SHP77 treated with DMSO at 0.1 percent for 48 hours (cell line): ENCODE measurements around the gene DDX51.

Source experiments
- DNase-seq: peaks from one replicate; lab custom pipeline; 2025; lab: John Stamatoyannopoulos, UW

Gene DDX51

DNA sequence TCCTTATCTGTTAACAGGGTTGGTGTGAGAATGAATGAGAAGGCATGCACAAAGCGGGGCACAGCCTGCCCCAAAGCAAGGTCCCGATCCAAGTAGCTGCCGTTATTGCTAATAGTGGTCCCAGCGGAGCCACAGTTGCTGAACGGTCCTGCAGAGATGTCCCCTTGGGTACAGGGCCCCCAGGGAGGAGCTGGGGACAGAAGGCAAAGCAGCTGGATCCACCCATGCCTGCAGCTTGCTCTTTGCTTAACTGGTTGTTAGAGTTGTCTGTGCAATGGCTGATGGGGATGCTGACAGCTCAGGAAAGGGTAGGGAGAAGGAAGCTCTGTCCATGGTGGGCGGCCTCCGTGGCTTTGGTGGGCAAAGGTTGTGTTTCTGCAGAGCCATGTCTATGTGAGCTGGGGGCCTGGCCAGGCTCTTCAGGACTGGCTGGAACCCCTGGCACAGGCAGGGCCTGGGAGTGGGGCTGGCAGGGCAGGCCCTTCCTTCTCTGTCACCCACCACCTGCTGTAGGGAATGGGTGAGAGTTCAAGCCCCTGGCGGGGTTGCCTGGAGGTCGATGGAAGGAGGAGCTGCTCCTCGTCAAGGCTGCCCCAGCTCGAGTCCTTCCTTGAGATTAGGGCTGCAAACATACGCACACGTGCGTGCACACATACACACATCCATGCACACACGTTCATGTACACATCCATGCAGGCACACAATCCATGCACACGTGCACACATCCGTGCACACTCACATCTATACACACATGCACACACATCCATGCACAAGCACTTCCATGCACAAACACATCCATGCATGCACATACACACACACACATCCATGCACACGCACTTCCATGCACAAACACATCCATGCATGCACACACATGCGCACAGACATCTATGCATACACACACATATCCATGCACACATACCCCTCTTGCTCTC, 35.6 kb upstream of the DDX51 start:
- DNase-seq, result no peak

DNA sequence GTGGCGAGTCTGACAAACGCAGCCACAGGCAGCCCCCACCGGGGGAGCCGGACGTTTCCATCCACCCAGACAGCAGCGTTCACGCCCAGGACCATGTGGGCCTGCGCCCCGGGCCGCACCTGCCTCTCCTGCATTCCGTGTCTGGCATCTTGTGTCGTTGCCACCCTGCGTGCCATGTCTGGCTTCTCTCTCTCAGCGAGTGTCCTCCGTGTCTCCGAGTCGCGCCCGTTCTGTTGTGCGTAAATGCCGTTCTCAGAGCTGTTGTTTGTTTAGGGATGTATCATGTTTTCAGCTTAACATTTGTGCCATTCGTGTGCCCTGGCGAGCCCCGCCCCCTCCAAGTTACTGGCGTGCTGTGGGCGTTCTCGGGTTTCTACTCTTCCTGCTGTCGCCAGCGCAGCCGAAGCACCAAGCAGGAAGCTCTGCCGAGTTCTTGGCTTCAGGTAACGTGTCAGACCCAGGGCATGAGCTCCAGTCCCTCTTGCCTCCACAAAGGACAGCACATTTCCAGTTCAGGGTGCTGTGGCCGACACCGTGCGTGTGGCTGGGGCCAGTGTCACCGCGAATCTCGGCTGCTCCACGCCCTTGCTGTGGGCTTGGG, 34.8 kb upstream of the DDX51 start:
- no peak for DNase-seq

- DNase-seq, result no peak
Observed at GRCh38 chr12:132178316-132178715, 34.2 kb upstream of the DDX51 start.

GRCh38 chr12:132176920-132177551, 32.9 kb upstream of the DDX51 start:
- DNase-seq, result no peak

DNA sequence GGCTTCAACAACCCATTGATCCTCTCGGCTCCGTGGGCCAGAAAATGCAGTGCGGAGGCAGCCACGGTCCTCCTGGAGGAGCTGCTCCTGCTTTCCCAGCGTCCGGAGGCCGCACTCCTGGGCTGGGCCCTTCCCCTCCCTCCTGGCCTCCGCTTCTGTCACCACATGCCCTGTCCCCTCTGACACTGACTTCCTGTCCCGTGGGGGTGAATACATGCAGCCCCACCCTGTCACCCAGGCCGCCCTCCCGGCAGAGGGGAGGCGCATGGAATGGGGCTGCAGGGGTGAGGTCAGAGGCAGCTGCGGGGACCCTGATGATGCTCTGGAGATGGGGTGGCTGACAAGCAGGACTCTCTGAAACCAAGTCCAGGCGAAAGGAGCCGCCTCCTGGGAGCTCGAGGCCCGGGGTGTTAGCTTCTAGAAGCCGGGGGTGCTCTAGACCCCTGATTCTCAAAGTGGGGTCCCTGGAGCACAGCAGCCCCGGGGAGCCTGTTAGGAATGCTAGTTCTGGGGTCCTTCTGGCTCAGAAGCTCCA, 32.3 kb upstream of the DDX51 start:
- DNase-seq, result no peak

DNA sequence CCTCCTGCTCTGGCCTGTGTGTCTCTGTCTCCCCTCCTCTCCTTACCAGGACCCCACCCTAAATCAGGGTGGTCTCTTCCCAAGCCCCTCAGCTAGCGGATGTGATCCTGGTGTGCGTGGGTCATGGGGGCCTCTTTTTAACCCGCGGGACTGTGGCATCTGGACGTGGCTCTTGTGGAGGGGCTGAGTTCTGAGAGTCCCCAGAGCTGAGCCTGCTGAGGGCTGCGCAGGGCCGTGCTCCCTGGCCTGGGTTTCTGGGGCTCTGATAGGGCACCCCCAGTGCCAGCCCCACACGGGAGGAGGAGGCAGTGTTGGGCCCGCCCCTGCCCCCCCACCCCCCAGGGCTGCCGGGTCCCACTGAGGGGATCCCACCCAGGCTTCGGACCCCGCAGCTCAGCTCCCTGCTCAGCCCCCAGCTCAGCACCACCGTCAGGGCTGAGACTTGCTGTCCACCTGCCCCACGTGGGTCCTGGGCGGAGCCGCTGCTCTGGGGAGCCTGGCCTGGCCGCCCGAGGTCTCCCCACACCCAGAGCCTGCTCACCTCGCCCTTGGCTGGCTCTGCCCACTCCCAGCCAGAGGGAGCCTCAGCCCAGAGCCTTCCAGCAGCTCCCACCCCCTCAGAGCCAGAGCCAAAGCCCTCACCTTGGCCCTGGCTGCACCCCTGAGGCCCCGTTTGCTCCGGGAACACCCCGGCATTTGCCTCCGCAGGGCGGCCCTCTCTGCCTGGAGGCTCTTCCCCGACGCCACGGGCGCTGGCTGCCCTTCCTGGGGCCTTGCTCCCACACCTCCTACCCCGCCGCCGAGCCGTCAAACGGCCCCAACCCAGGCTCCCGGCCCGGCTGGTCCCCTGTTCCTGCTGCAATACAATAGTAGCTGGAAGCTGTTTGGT, 31.6 kb upstream of the DDX51 start:
- no peak for DNase-seq

GRCh38 chr12:132174839-132175490, 30.8 kb upstream of the DDX51 start:
- DNase-seq, result no peak

- DNase-seq, result no peak
Observed at GRCh38 chr12:132174015-132174838, 30.1 kb upstream of the DDX51 start.

DNA sequence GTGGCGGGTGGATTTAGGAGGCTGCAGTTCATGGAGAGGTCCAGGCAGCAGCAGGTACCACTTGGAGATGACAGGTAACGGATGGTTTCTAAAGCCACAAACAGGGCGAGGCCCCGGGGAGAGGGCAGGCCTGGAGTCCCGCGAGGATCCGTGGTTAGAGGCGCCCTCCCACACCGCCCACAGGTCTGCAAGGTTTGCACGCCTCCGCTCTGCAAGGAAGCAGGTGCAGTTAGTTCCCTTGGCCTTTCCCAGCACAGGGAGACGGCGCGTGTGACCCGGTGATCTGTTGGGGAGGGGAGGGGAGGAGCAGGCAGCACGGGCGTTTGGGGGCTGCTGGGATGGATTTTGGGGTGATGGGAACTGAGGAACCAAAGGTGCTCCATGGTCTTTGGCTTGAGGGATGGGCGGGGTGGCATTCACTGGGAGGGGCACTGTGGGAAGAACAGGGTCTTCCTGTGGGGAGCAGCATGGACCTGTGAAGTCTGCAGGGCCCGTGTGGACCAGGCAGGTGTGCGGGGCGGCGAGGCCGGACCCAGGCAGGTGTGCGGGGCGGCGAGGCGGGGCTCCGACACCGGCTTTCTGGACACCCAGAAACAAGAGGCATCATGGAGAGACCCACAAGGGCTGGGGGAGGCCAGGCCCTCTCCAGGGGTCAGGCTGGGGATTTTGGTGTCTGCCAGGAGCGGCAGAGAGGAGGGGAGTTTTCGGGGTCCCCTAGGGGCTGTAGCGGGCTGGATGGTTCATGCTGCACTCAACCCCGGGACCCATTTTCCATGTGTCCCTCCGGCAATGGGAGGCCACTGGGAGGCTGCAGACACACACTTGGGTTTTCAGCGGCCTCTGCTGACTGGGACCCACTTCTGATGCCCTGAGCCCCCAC, 29.3 kb upstream of the DDX51 start:
- no peak for DNase-seq

DNA sequence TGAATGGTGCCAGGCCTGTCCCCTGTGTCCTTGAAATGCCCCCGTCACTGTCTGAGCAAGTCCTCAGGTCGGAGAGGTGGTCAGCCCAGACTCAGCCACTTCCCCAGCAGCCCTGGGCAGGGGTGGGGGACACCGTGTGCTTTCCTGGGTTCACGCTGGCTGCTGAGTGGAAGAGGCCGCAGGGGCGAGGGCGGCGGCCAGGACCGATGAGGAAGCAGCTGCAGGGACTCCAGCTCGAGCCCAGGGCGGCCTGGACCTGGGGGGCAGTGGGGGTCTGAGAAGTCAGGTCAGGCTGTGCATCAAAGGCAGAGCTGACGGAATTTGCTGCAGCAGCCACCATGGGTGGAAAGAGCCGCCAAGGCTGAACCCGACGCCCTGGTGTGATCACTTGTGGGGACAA, 28.5 kb upstream of the DDX51 start:
- no peak for DNase-seq

DNA sequence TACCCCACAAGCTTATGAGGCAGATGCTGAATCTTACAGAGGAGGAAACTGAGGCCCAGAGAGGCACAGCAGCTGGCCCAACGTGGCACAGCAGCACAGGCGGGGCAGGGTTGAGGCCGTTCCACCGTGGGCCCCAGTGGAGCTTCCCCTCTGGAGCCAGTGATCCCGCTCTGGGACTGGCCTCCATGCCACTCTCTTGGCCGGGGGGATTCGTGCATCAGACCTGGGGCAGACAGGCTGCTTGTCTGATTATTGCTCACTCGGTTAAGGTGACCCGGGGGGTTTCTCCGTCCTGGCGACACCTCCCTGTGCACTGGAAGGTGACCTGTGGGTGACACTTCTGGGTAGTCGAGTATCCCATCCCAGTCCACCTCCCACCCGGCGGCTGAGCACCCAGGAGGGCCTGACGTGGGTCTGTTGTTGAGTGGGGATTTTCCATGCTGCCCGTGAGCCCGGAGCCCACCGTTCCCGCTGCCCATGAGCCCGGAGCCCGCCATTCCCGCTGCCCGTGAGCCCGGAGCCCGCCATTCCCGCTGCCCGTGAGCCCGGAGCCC, 27.9 kb upstream of the DDX51 start:
- no peak for DNase-seq

GRCh38 chr12:132171293-132171967, 27.3 kb upstream of the DDX51 start:
- no peak for DNase-seq

DNA sequence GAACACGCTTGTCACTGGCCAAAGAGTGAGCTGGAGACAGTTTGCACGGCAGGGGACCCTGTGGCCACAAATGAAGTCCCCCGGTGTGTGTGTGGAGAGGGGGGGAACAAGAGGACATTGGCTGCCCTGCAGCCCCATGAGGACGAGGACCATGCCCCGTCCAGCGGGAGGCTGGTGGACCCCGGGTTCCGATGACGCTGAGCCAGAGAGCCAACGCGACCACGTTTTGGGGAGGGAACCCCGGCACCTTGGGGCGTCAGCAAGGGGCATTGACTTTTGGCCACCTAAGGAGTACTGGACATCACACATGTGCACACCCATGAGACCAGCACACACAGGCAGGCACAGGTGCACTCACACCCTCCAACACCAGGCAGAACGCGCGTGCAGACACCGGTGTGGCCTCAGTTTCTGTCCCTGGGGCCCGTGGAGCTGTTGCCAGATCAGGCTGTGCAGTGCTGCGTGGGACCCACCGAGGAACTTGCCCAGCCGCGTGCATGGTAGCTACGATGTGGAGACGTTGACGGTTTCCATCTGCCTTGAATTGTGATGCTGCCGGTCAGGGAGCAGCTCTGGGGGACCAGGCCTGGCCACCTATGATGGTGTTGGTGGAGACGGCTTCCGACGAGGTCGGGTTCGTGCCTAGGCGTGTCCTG, 26.6 kb upstream of the DDX51 start:
- no peak for DNase-seq

- no peak for DNase-seq
Observed at GRCh38 chr12:132170094-132170636, 26.0 kb upstream of the DDX51 start.

GRCh38 chr12:132169376-132169775, 25.3 kb upstream of the DDX51 start:
- no peak for DNase-seq

- no peak for DNase-seq
Observed at GRCh38 chr12:132168311-132169031, 24.4 kb upstream of the DDX51 start.
